ENCODE measurements around the gene HELB.
"Not testable (repeated sequence)": the region's sequence is repeated elsewhere in the genome, so short reads cannot be mapped to it uniquely, and the experiment has no call there.

Gene HELB

GRCh38 chr12:66297923-66298322, 4.4 kb upstream of the HELB start:
- Histone ChIP-seq H3K27me3 (no peaks in the 10 kb centered on the region), H3K4me3 (ENCODE audit: low read depth in 1 of 2, low read length in 1 of 2) (no peak overlapping the region), H3K9me3 (no peaks in the 10 kb centered on the region), H3K4me1 (ENCODE audit: control insufficient read depth in 1 of 2, insufficient read depth in 1 of 2, low read depth in 1 of 2, low read length in 1 of 2) (peaks cover 4 to 12% of the 10 kb centered on the region in 2 experiments), H3K27ac (no peak overlapping the region), H3K36me3 (no peaks in the 10 kb centered on the region)
- TF ChIP-seq CTCF (IDR thresholded peaks at IDR 0.05), result no peak

GRCh38 chr12:66302827-66303169, 505 bp downstream of the HELB start:
- no peak for TF ChIP-seq CTCF (IDR thresholded peaks at IDR 0.05)
- peaks cover 21 to 27% of the 10 kb centered on the region in 2 experiments for H3K4me1 ChIP-seq (ENCODE audit: control insufficient read depth in 1 of 2, insufficient read depth in 1 of 2, low read depth in 1 of 2, low read length in 1 of 2)
- no peaks in the 10 kb centered on the region for H3K27me3 ChIP-seq
- no peaks in the 10 kb centered on the region for H3K36me3 ChIP-seq
- H3K4me3 ChIP-seq (ENCODE audit: low read depth in 1 of 2, low read length in 1 of 2), result peak overlapping the region; percentile 86 to 97
- no peaks in the 10 kb centered on the region for H3K9me3 ChIP-seq
- H3K27ac ChIP-seq, result peak overlapping the region; percentile 85

GRCh38 chr12:66303316-66303804, 1.1 kb downstream of the HELB start:
- not testable (repeated sequence) for H3K36me3 ChIP-seq, H3K27me3 ChIP-seq, H3K9me3 ChIP-seq, H3K27ac ChIP-seq
- H3K4me3 ChIP-seq (ENCODE audit: low read depth in 1 of 2, low read length in 1 of 2), result peak overlapping the region; percentile 86 to 97
- H3K4me1 ChIP-seq (ENCODE audit: control insufficient read depth in 1 of 2, insufficient read depth in 1 of 2, low read depth in 1 of 2, low read length in 1 of 2), result peaks cover 21 to 27% of the 10 kb centered on the region in 2 experiments

GRCh38 chr12:66304296-66304900, 2.1 kb downstream of the HELB start:
- Histone ChIP-seq H3K36me3 (no peaks in the 10 kb centered on the region), H3K27me3 (no peaks in the 10 kb centered on the region), H3K4me3 (ENCODE audit: low read depth in 1 of 2, low read length in 1 of 2) (no peak overlapping the region), H3K4me1 (ENCODE audit: control insufficient read depth in 1 of 2, insufficient read depth in 1 of 2, low read depth in 1 of 2, low read length in 1 of 2) (peaks cover 21 to 27% of the 10 kb centered on the region in 2 experiments), H3K9me3 (no peaks in the 10 kb centered on the region), H3K27ac (peak overlapping the region; percentile 13)
- TF ChIP-seq CTCF (IDR thresholded peaks at IDR 0.05), result no peak

GRCh38 chr12:66309606-66310005, 7.3 kb downstream of the HELB start:
- H3K27ac ChIP-seq, result no peak overlapping the region
- peaks cover 0 to under 1% of the 10 kb centered on the region in 2 experiments for H3K4me1 ChIP-seq (ENCODE audit: control insufficient read depth in 1 of 2, insufficient read depth in 1 of 2, low read depth in 1 of 2, low read length in 1 of 2)
- no peak overlapping the region for H3K4me3 ChIP-seq (ENCODE audit: low read depth in 1 of 2, low read length in 1 of 2)
- no peaks in the 10 kb centered on the region for H3K27me3 ChIP-seq
- no peak for TF ChIP-seq CTCF (IDR thresholded peaks at IDR 0.05)
- no peaks in the 10 kb centered on the region for H3K9me3 ChIP-seq
- H3K36me3 ChIP-seq, result peaks cover 15% of the 10 kb centered on the region

GRCh38 chr12:66312189-66312588, 9.9 kb downstream of the HELB start:
- Histone ChIP-seq H3K4me3 (ENCODE audit: low read depth in 1 of 2, low read length in 1 of 2) (no peak overlapping the region), H3K27me3 (no peaks in the 10 kb centered on the region), H3K27ac (no peak overlapping the region), H3K9me3 (no peaks in the 10 kb centered on the region), H3K4me1 (ENCODE audit: control insufficient read depth in 1 of 2, insufficient read depth in 1 of 2, low read depth in 1 of 2, low read length in 1 of 2) (no peaks in the 10 kb centered on the region), H3K36me3 (peaks cover 21% of the 10 kb centered on the region)
- TF ChIP-seq CTCF (IDR thresholded peaks at IDR 0.05), result no peak

Data from neutrophil (primary cell).